HCT116 (cell line): ENCODE data around the gene NDC80.

Experiments
- EZH2 ChIP-seq: fragments of 200-600 bp; sonication (generic); IDR thresholded peaks from 2 replicates; pipeline ENCODE4 v1.6.1; 2017; ENCODE audit warnings: antibody characterized with exemption, mixed run types
- EZH2phosphoT487 ChIP-seq: fragments of 200-600 bp; IDR thresholded peaks from 2 replicates; pipeline ENCODE4 v1.6.1; 2018; ENCODE audit warnings: antibody characterized with exemption, borderline replicate concordance
- POLR2A ChIP-seq: IDR thresholded peaks from 2 replicates; pipeline ENCODE4 v1.7.0; 2011; ENCODE audit warnings: borderline replicate concordance; ENCODE audit not compliant: insufficient read depth, insufficient read length; ENCODE audit errors: extremely low read depth
- YY1 ChIP-seq: IDR thresholded peaks from 2 replicates; pipeline ENCODE4 v1.6.1; 2011; ENCODE audit warnings: low read length, low read depth, moderate library complexity, mild to moderate bottlenecking; ENCODE audit not compliant: insufficient replicate concordance; ENCODE audit errors: extremely low read depth
- ZNF274 ChIP-seq: fragments of 200-500 bp; sonication (Bioruptor generic); IDR thresholded peaks from 2 replicates; pipeline ENCODE4 v1.6.1; 2014; ENCODE audit warnings: mild to moderate bottlenecking, low read depth, low read length, inconsistent platforms
- TF ChIP-seq, protein P1 (sequence below), 3 experiments: fragments of 200-600 bp in 1 of 3; sonication (generic) in 1 of 3; IDR thresholded peaks in 2 of 3; conservative IDR thresholded peaks in 1 of 3; 2 replicates each; pipeline ENCODE4 v1.5.1; 2012 to 2017; ENCODE audit warnings: low read depth in 2 of 3, low read length in 2 of 3, antibody characterized with exemption in 1 of 3, borderline replicate concordance in 1 of 3, control low read depth in 1 of 3, mild to moderate bottlenecking in 1 of 3, mixed read lengths in 1 of 3, mixed run types in 1 of 3, moderate library complexity in 1 of 3; ENCODE audit not compliant: insufficient read depth in 1 of 3
- TF ChIP-seq, protein P2 (sequence below): IDR thresholded peaks from 2 replicates; pipeline ENCODE4 v1.6.1; 2012; ENCODE audit warnings: low read depth
- TF ChIP-seq, protein P3 (sequence below): IDR thresholded peaks from 2 replicates; pipeline ENCODE4 v1.6.1; 2012

DNA sequence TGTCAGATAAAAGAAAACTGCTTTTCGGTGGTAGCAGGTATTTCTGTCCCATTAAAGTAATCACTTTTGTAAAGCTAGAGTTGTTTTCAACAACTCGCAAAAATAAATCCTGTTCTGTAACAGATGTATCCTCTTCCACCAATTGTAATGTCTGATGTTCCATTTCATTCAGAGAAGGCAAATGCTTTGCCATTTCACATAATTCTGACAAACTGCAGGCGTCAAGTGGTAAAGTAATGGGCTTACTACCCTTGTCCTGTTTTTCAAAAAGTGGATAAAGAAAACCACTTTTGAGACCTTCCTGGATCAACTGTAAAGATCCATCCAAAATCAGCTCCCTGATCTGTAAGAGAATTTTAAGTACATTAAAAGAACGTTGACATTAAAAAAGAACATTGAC, 16.7 kb upstream of the NDC80 start:
- TF ChIP-seq, protein P1, sequence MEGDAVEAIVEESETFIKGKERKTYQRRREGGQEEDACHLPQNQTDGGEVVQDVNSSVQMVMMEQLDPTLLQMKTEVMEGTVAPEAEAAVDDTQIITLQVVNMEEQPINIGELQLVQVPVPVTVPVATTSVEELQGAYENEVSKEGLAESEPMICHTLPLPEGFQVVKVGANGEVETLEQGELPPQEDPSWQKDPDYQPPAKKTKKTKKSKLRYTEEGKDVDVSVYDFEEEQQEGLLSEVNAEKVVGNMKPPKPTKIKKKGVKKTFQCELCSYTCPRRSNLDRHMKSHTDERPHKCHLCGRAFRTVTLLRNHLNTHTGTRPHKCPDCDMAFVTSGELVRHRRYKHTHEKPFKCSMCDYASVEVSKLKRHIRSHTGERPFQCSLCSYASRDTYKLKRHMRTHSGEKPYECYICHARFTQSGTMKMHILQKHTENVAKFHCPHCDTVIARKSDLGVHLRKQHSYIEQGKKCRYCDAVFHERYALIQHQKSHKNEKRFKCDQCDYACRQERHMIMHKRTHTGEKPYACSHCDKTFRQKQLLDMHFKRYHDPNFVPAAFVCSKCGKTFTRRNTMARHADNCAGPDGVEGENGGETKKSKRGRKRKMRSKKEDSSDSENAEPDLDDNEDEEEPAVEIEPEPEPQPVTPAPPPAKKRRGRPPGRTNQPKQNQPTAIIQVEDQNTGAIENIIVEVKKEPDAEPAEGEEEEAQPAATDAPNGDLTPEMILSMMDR (IDR thresholded peaks at IDR 0.05 in 2 of 3, conservative IDR thresholded peaks at IDR 0.05 in 1 of 3; ENCODE audit: borderline replicate concordance in 1 of 3, insufficient read depth in 1 of 3, low read depth in 2 of 3, low read length in 2 of 3), result no peak
- TF ChIP-seq POLR2A, result no peak
- no peak for TF ChIP-seq YY1
- TF ChIP-seq, protein P2, sequence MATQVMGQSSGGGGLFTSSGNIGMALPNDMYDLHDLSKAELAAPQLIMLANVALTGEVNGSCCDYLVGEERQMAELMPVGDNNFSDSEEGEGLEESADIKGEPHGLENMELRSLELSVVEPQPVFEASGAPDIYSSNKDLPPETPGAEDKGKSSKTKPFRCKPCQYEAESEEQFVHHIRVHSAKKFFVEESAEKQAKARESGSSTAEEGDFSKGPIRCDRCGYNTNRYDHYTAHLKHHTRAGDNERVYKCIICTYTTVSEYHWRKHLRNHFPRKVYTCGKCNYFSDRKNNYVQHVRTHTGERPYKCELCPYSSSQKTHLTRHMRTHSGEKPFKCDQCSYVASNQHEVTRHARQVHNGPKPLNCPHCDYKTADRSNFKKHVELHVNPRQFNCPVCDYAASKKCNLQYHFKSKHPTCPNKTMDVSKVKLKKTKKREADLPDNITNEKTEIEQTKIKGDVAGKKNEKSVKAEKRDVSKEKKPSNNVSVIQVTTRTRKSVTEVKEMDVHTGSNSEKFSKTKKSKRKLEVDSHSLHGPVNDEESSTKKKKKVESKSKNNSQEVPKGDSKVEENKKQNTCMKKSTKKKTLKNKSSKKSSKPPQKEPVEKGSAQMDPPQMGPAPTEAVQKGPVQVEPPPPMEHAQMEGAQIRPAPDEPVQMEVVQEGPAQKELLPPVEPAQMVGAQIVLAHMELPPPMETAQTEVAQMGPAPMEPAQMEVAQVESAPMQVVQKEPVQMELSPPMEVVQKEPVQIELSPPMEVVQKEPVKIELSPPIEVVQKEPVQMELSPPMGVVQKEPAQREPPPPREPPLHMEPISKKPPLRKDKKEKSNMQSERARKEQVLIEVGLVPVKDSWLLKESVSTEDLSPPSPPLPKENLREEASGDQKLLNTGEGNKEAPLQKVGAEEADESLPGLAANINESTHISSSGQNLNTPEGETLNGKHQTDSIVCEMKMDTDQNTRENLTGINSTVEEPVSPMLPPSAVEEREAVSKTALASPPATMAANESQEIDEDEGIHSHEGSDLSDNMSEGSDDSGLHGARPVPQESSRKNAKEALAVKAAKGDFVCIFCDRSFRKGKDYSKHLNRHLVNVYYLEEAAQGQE, result no peak
- TF ChIP-seq, protein P3, sequence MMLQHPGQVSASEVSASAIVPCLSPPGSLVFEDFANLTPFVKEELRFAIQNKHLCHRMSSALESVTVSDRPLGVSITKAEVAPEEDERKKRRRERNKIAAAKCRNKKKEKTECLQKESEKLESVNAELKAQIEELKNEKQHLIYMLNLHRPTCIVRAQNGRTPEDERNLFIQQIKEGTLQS, result no peak
- TF ChIP-seq ZNF274, result no peak
- TF ChIP-seq EZH2, result no peak
- no peak for TF ChIP-seq EZH2phosphoT487
